Measurements from ENCODE around the gene FASN.

Gene FASN

GRCh38 chr17:82091264-82092066 lies 6.6 kb downstream of the FASN start:
- intact Hi-C loops (cut with DNase I), result no loop called here
- no peak for DNase-seq

GRCh38 chr17:82090549-82091263 lies 7.3 kb downstream of the FASN start:
- intact Hi-C loops (cut with DNase I), result no loop called here
- peak in 1 of 42 donors; percentile 10 for DNase-seq

- intact Hi-C loops (cut with DNase I), result no loop called here
- DNase-seq, result no peak
Observed at GRCh38 chr17:82089723-82090548, 8.1 kb downstream of the FASN start.

GRCh38 chr17:82088838-82089722 lies 9.0 kb downstream of the FASN start:
- DNase-seq, result peak in 1 of 42 donors; percentile 9
- intact Hi-C loops (cut with DNase I), result no loop called here

GRCh38 chr17:82087961-82088837 lies 9.8 kb downstream of the FASN start:
- intact Hi-C loops (cut with DNase I), result no loop called here
- DNase-seq, result peak in 1 of 42 donors; percentile 11

- intact Hi-C loops (cut with DNase I), result no loop called here
Observed at GRCh38 chr17:82086941-82087906, 10.8 kb downstream of the FASN start.

GRCh38 chr17:82085931-82086764 lies 11.9 kb downstream of the FASN start:
- DNase-seq, result no peak
- intact Hi-C loops (cut with DNase I), result no loop called here

More at GRCh38 chr17:82086941-82087906, 10.8 kb downstream of the FASN start:
- DNase-seq, result no peak

GRCh38 chr17:82085031-82085861 lies 12.8 kb downstream of the FASN start:
- no peak for DNase-seq
- intact Hi-C loops (cut with DNase I), result no loop called here

GRCh38 chr17:82084373-82085030 lies 13.5 kb downstream of the FASN start:
- intact Hi-C loops (cut with DNase I), result no loop called here
- DNase-seq, result peak in 20 of 42 donors; percentile 14 to 70 (median 50)

- DNase-seq, result no peak
- intact Hi-C loops (cut with DNase I), result no loop called here
Observed at GRCh38 chr17:82083533-82084359, 14.3 kb downstream of the FASN start.

GRCh38 chr17:82083009-82083408 lies 15.0 kb downstream of the FASN start:
- intact Hi-C loops (cut with DNase I), result no loop called here

GRCh38 chr17:82082456-82082855 lies 15.6 kb downstream of the FASN start:
- DNase-seq, result no peak
- intact Hi-C loops (cut with DNase I), result no loop called here

More at GRCh38 chr17:82083009-82083408, 15.0 kb downstream of the FASN start:
- DNase-seq, result no peak

GRCh38 chr17:82081966-82082365 lies 16.1 kb downstream of the FASN start:
- no peak for DNase-seq
- intact Hi-C loops (cut with DNase I), result no loop called here

Data from head of caudate nucleus (tissue), 42 donors.